H9 (cell line): Measurements from ENCODE around the gene ZAP70. TPM values are rescaled to one million over a fixed set of nuclear protein-coding genes. Genes with fewer than 3 reads are reported as not detected.
A peak's percentile ranks its signal among the peaks of the same experiment; 100 is the strongest.

ENCODE experiments used
- DNase-seq: peaks from one replicate; pipeline ENCODE4 v3.0.0-alpha.2; 2017
- H2AFZ ChIP-seq: one replicate; pipeline ENCODE4 v1.6.1; 2013; ENCODE audit warnings: mild to moderate bottlenecking, low read length, control low read depth, moderate library complexity
- H2AK5ac ChIP-seq: 2 replicates; pipeline ENCODE4 v1.6.1; 2013; ENCODE audit warnings: low read length, control low read depth, mixed read lengths; ENCODE audit not compliant: insufficient read length
- H2BK120ac ChIP-seq: one replicate; pipeline ENCODE4 v1.6.1; 2013; ENCODE audit warnings: low read depth, mild to moderate bottlenecking, low read length, control low read depth, inconsistent platforms; ENCODE audit not compliant: poor library complexity, severe bottlenecking
- H2BK12ac ChIP-seq: 2 replicates; pipeline ENCODE4 v1.6.1; 2013; ENCODE audit warnings: low read length, control low read depth, mixed read lengths, low read depth; ENCODE audit not compliant: insufficient read length
- H2BK15ac ChIP-seq: 2 replicates; pipeline ENCODE4 v1.6.1; 2013; ENCODE audit warnings: low read depth, low read length, control low read depth
- H2BK20ac ChIP-seq: one replicate; pipeline ENCODE4 v1.6.1; 2013; ENCODE audit warnings: low read depth, mild to moderate bottlenecking, low read length, control low read depth, inconsistent platforms; ENCODE audit not compliant: poor library complexity, severe bottlenecking
- H2BK5ac ChIP-seq: 2 replicates; pipeline ENCODE4 v1.6.1; 2013; ENCODE audit warnings: low read length, control low read depth, mixed read lengths; ENCODE audit not compliant: insufficient read length
- H3K14ac ChIP-seq: 2 replicates; pipeline ENCODE4 v1.6.1; 2013; ENCODE audit warnings: low read length, control low read depth; ENCODE audit not compliant: insufficient read depth
- H3K18ac ChIP-seq: 2 replicates; pipeline ENCODE4 v1.6.1; 2013; ENCODE audit warnings: low read depth, mild to moderate bottlenecking, mixed read lengths, low read length, control low read depth; ENCODE audit not compliant: insufficient read length
- H3K23ac ChIP-seq: 2 replicates; pipeline ENCODE4 v1.6.1; 2013; ENCODE audit warnings: low read length, control low read depth, mixed read lengths, low read depth; ENCODE audit not compliant: insufficient read length
- H3K23me2 ChIP-seq: 2 replicates; pipeline ENCODE4 v1.6.1; 2013; ENCODE audit warnings: low read depth, mild to moderate bottlenecking, mixed read lengths, low read length, control low read depth; ENCODE audit not compliant: insufficient read length, poor library complexity, severe bottlenecking
- H3K27ac ChIP-seq: 2 replicates; pipeline ENCODE4 v1.5.1; 2013; ENCODE audit warnings: low read length, control low read depth, mixed read lengths, low read depth; ENCODE audit not compliant: insufficient read length
- H3K27me3 ChIP-seq: 2 replicates; pipeline ENCODE4 v1.6.1; 2013; ENCODE audit warnings: low read length, control low read depth, inconsistent platforms; ENCODE audit not compliant: insufficient read depth
- H3K4ac ChIP-seq: 2 replicates; pipeline ENCODE4 v1.6.1; 2013; ENCODE audit warnings: low read depth, mild to moderate bottlenecking, control low read depth, inconsistent platforms, low read length, moderate library complexity
- H3K4me1 ChIP-seq: 2 replicates; pipeline ENCODE4 v1.6.1; 2013; ENCODE audit warnings: low read length, control low read depth, inconsistent platforms; ENCODE audit not compliant: insufficient read depth
- H3K4me2 ChIP-seq: 2 replicates; pipeline ENCODE4 v1.6.1; 2013; ENCODE audit warnings: low read length, control low read depth, mixed read lengths; ENCODE audit not compliant: insufficient read length, insufficient read depth
- H3K56ac ChIP-seq: 2 replicates; pipeline ENCODE4 v1.6.1; 2013; ENCODE audit warnings: low read depth, mild to moderate bottlenecking, mixed read lengths, low read length, control low read depth; ENCODE audit not compliant: insufficient read length
- H3K79me1 ChIP-seq: 2 replicates; pipeline ENCODE4 v1.6.1; 2013; ENCODE audit warnings: low read depth, mild to moderate bottlenecking, moderate library complexity, low read length, control low read depth, inconsistent platforms; ENCODE audit not compliant: insufficient read depth, poor library complexity, severe bottlenecking
- H3K79me2 ChIP-seq: 2 replicates; pipeline ENCODE4 v1.6.1; 2013; ENCODE audit warnings: low read length, control low read depth, inconsistent platforms; ENCODE audit not compliant: insufficient read depth
- H3K9ac ChIP-seq: 2 replicates; pipeline ENCODE4 v1.6.1; 2013; ENCODE audit warnings: low read length, control low read depth, mixed read lengths; ENCODE audit not compliant: insufficient read length; ENCODE audit errors: extremely low read depth
- H3K9me3 ChIP-seq: one replicate; pipeline ENCODE4 v1.6.1; 2013; ENCODE audit warnings: low read depth, low read length, inconsistent platforms; ENCODE audit not compliant: control insufficient read depth
- H3T11ph ChIP-seq: one replicate; pipeline ENCODE4 v1.6.1; 2013; ENCODE audit warnings: mild to moderate bottlenecking, low read length, control low read depth, inconsistent platforms
- H4K20me1 ChIP-seq: one replicate; pipeline ENCODE4 v1.6.1; 2013; ENCODE audit not compliant: control insufficient read depth, insufficient read length, insufficient read depth
- H4K5ac ChIP-seq: 2 replicates; pipeline ENCODE4 v1.6.1; 2013; ENCODE audit warnings: low read depth, mild to moderate bottlenecking, mixed read lengths, low read length, control low read depth; ENCODE audit not compliant: insufficient read length
- H4K8ac ChIP-seq: replicated peaks from 2 replicates; pipeline ENCODE4 v1.6.1; 2013; ENCODE audit warnings: low read length, control low read depth, mixed read lengths, low read depth; ENCODE audit not compliant: insufficient read length
- H4K91ac ChIP-seq: 2 replicates; pipeline ENCODE4 v1.6.1; 2013; ENCODE audit warnings: low read depth, mild to moderate bottlenecking, moderate library complexity, mixed read lengths, low read length, control low read depth; ENCODE audit not compliant: insufficient read length
- H3K27ac Mint-ChIP-seq, 3 experiments: 2 replicates in 2 of 3; 3 replicates in 1 of 3; pipeline ENCODE4 v1.8.0; 2020 to 2021; ENCODE audit warnings: mixed read lengths in 3 of 3, mild to moderate bottlenecking in 1 of 3, moderate library complexity in 1 of 3
- H3K27me3 Mint-ChIP-seq: 2 replicates; pipeline ENCODE4 v1.8.0; 2021; ENCODE audit warnings: low read depth, mild to moderate bottlenecking, moderate library complexity, mixed read lengths
- H3K36me3 Mint-ChIP-seq, 3 experiments: 2 replicates in 2 of 3; 3 replicates in 1 of 3; pipeline ENCODE4 v1.8.0; 2020 to 2021; ENCODE audit warnings: low read depth in 3 of 3, mixed read lengths in 3 of 3; ENCODE audit not compliant: insufficient read depth in 1 of 3
- H3K4me1 Mint-ChIP-seq, 2 experiments: 2 replicates each; pipeline ENCODE4 v1.8.0; 2020; ENCODE audit warnings: mixed read lengths in 2 of 2
- H3K4me3 Mint-ChIP-seq, 2 experiments: 2 replicates in 1 of 2; 3 replicates in 1 of 2; pipeline ENCODE4 v1.8.0; 2020 to 2021; ENCODE audit warnings: mild to moderate bottlenecking in 2 of 2, mixed read lengths in 2 of 2, moderate library complexity in 1 of 2
- H3K9me3 Mint-ChIP-seq, 2 experiments: 2 replicates in 1 of 2; 3 replicates in 1 of 2; pipeline ENCODE4 v1.8.0; 2020; ENCODE audit warnings: mild to moderate bottlenecking in 2 of 2, mixed read lengths in 2 of 2, moderate library complexity in 1 of 2
- WGBS: extraction: QIAGEN DNeasy Blood & Tissue Kit; methylation state at CpG from one replicate; pipeline ENCODE4 v1.1.7; 2013; ENCODE audit warnings: missing lambda C conversion rate, low lambda C conversion rate, mixed read lengths; ENCODE audit not compliant: insufficient read length; ENCODE audit errors: extremely low coverage; 5-methylcytosine and 5-hydroxymethylcytosine counted together
- total RNA-seq: library from RNA; stranded (reverse); gene quantifications from 2 replicates; pipeline ENCODE4 v1.2.1, GENCODE V29; 2021
- TF ChIP-seq, protein P1 (sequence below): fragments of 200-600 bp; sonication (generic); conservative IDR thresholded peaks from 3 replicates; pipeline ENCODE4 v1.8.0; 2021; ENCODE audit warnings: antibody characterized with exemption, mild to moderate bottlenecking

The ZAP70 gene
- total RNA-seq, 1 experiment from 2014 or later = 0.24 TPM

DNA sequence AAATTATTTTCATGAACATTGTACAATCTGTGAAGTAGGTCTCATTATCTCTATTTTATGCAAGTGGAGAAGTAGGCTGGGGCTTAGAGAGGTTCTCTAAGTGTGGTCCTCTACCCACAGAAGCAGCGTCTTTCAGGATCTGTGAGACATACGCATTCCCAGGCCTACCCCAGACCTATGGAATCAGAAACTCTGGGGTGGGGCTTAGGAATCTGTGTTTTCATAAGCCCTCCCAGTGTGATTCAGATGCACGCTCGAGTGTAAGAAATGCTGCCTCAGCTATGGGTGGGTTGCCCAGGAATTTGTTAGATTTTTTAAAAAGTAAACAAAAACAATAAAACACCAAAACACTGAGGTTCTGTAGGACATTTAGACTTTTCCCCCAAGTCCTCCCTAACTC, 14.8 kb upstream of the ZAP70 start:
- no CpG with 5 or more reads among the region's 4 CpGs for WGBS
- TF ChIP-seq, protein P1, sequence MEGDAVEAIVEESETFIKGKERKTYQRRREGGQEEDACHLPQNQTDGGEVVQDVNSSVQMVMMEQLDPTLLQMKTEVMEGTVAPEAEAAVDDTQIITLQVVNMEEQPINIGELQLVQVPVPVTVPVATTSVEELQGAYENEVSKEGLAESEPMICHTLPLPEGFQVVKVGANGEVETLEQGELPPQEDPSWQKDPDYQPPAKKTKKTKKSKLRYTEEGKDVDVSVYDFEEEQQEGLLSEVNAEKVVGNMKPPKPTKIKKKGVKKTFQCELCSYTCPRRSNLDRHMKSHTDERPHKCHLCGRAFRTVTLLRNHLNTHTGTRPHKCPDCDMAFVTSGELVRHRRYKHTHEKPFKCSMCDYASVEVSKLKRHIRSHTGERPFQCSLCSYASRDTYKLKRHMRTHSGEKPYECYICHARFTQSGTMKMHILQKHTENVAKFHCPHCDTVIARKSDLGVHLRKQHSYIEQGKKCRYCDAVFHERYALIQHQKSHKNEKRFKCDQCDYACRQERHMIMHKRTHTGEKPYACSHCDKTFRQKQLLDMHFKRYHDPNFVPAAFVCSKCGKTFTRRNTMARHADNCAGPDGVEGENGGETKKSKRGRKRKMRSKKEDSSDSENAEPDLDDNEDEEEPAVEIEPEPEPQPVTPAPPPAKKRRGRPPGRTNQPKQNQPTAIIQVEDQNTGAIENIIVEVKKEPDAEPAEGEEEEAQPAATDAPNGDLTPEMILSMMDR = no peak
- no peak overlapping the region for H3K27ac Mint-ChIP-seq

More for the DNA sequence above, 14.8 kb upstream of the ZAP70 start:
- H3T11ph ChIP-seq = no peak overlapping the region
- no peaks in the 10 kb centered on the region for H3K23me2 ChIP-seq
- H3K23ac ChIP-seq = no peak overlapping the region
- H3K79me2 ChIP-seq = no peaks in the 10 kb centered on the region
- H3K4me1 ChIP-seq = no peaks in the 10 kb centered on the region
- no peak overlapping the region for H2AFZ ChIP-seq
- H2BK120ac ChIP-seq = no peak overlapping the region
- no peak overlapping the region for H4K91ac ChIP-seq
- no peak overlapping the region for H3K4ac ChIP-seq
- H3K18ac ChIP-seq = no peak overlapping the region
- no peak overlapping the region for H3K9ac ChIP-seq
- Mint-ChIP-seq H3K4me1 (peaks cover 11 to 16% of the 10 kb centered on the region in 2 experiments), H3K36me3 (no peaks in the 10 kb centered on the region), H3K27me3 (peaks cover 6% of the 10 kb centered on the region), H3K4me3 (no peak overlapping the region), H3K9me3 (no peaks in the 10 kb centered on the region; a peak in 2 of 5 replicates)
- no peak overlapping the region for H2BK20ac ChIP-seq
- no peaks in the 10 kb centered on the region for H4K20me1 ChIP-seq
- no peak overlapping the region for H4K8ac ChIP-seq
- no peak overlapping the region for H2BK15ac ChIP-seq
- no peaks in the 10 kb centered on the region for H3K9me3 ChIP-seq
- H3K14ac ChIP-seq = no peak overlapping the region
- no peak overlapping the region for H3K56ac ChIP-seq
- H2BK5ac ChIP-seq = no peak overlapping the region
- H4K5ac ChIP-seq = no peak overlapping the region
- no peak overlapping the region for H3K27ac ChIP-seq
- no peaks in the 10 kb centered on the region for H3K79me1 ChIP-seq
- no peak overlapping the region for H2AK5ac ChIP-seq
- peak; percentile 8 for DNase-seq
- no peak overlapping the region for H3K4me2 ChIP-seq
- H3K27me3 ChIP-seq = no peaks in the 10 kb centered on the region
- H2BK12ac ChIP-seq = no peak overlapping the region
